GM12878 (cell line): ENCODE data around the gene FREM2. TPM values are rescaled to one million over a fixed set of nuclear protein-coding genes. Genes with fewer than 3 reads are reported as not detected.

Source experiments
- ATAC-seq: fragments of 200-7000 bp; cut with Tn5 transposase; 3 replicates; pipeline ENCODE4 v1.9.1; 2020; ENCODE audit warnings: mild to moderate bottlenecking, moderate library complexity
- BruUV-seq: library from RNA; stranded (reverse); fragments of 400-500 nt; replicated peaks from 2 replicates; lab custom pipeline; 2021; lab: Mats Ljungman, UMichigan
- CTCF ChIA-PET: fragments of 300-600 bp; sonication (Branson Sonifier 250); formaldehyde crosslinking; extraction: SDS; loops from one replicate; lab custom pipeline; 2021; ENCODE audit warnings: inconsistent platforms; lab: Yijun Ruan, JAX
- POLR2A ChIA-PET: fragments of 350-600 bp; formaldehyde crosslinking; extraction: SDS; loops from one replicate; lab custom pipeline; 2021; ENCODE audit warnings: inconsistent platforms; lab: Charles Lee
- RAD21 ChIA-PET: fragments of 300-600 bp; sonication (Branson Sonifier 250); formaldehyde crosslinking; loops from one replicate; lab custom pipeline; 2023; ENCODE audit warnings: antibody characterized with exemption; ENCODE audit not compliant: unreplicated experiment; lab: Charles Lee
- SMC1A ChIA-PET: fragments of 300-600 bp; sonication (Branson Sonifier 250); formaldehyde crosslinking; loops from one replicate; lab custom pipeline; 2023; ENCODE audit not compliant: unreplicated experiment, uncharacterized antibody; lab: Charles Lee
- DNase-seq: peaks from one replicate; pipeline ENCODE4 v3.0.0-alpha.2; 2011; ENCODE audit warnings: low read depth, low spot score
- FAIRE-seq: peaks from 3 replicates; lab custom pipeline; 2011; peaks lifted over from hg19 to GRCh38; lab: Jason Lieb, UNC
- H2AFZ ChIP-seq: 2 replicates; pipeline ENCODE4 v1.6.0; 2011; ENCODE audit warnings: low read depth, low read length, control low read depth; ENCODE audit not compliant: control insufficient read depth
- H3K27ac ChIP-seq: 2 replicates; pipeline ENCODE4 v1.5.1; 2011; ENCODE audit warnings: control low read depth; ENCODE audit not compliant: control insufficient read depth, insufficient read depth
- H3K27me3 ChIP-seq, 2 experiments: replicated peaks in 1 of 2; 2 replicates each; pipeline versions ENCODE4 v1.6.0 to v1.6.1; 2011; ENCODE audit warnings: low read length in 1 of 2; ENCODE audit not compliant: control insufficient read depth in 2 of 2, insufficient read depth in 2 of 2
- H3K36me3 ChIP-seq, 2 experiments: 2 replicates each; pipeline ENCODE4 v1.5.1; 2011; ENCODE audit warnings: low read length in 1 of 2; ENCODE audit not compliant: control insufficient read depth in 2 of 2, insufficient read depth in 2 of 2
- H3K4me1 ChIP-seq: 2 replicates; pipeline ENCODE4 v1.6.1; 2011; ENCODE audit warnings: mild to moderate bottlenecking, low read length, moderate library complexity, mixed read lengths; ENCODE audit not compliant: control insufficient read depth, insufficient read depth
- H3K4me2 ChIP-seq: 2 replicates; pipeline ENCODE4 v1.6.0; 2011; ENCODE audit warnings: control low read depth; ENCODE audit not compliant: control insufficient read depth, insufficient read depth
- H3K4me3 ChIP-seq: fragments of 200-600 bp; sonication (generic); 2 replicates; pipeline ENCODE4 v1.5.1; 2016
- H3K79me2 ChIP-seq: 2 replicates; pipeline ENCODE4 v1.6.0; 2011; ENCODE audit warnings: low read length; ENCODE audit not compliant: control insufficient read depth, insufficient read depth
- H3K9ac ChIP-seq: 2 replicates; pipeline ENCODE4 v1.8.0; 2011; ENCODE audit warnings: low read length, control low read depth, mixed read lengths; ENCODE audit not compliant: control insufficient read depth, insufficient read depth
- H3K9me3 ChIP-seq: replicated peaks from 3 replicates; pipeline ENCODE4 v1.5.1; 2011; ENCODE audit warnings: mild to moderate bottlenecking, low read length; ENCODE audit not compliant: control insufficient read depth, insufficient read depth
- H4K20me1 ChIP-seq: 2 replicates; pipeline ENCODE4 v1.6.0; 2011; ENCODE audit not compliant: control insufficient read depth, insufficient read depth
- BMI1 ChIP-seq: fragments of 450-650 bp; IDR thresholded peaks from 2 replicates; pipeline ENCODE4 v1.6.1; 2016; ENCODE audit warnings: mild to moderate bottlenecking, moderate library complexity, borderline replicate concordance
- E2F4 ChIP-seq: IDR thresholded peaks from 2 replicates; pipeline ENCODE4 v1.6.1; 2012; ENCODE audit warnings: low read depth, low read length, improper control_type of control experiment
- LARP7 ChIP-seq: fragments of 450-650 bp; IDR thresholded peaks from 2 replicates; pipeline ENCODE4 v1.6.1; 2017; ENCODE audit warnings: mild to moderate bottlenecking
- MEF2B ChIP-seq: fragments of 450-650 bp; IDR thresholded peaks from 2 replicates; pipeline ENCODE4 v1.6.1; 2018; ENCODE audit warnings: mild to moderate bottlenecking, moderate library complexity; ENCODE audit not compliant: partially characterized antibody, poor library complexity, severe bottlenecking
- PAX5 ChIP-seq: IDR thresholded peaks from 2 replicates; pipeline ENCODE4 v1.6.1; 2011; ENCODE audit warnings: low read depth, low read length, borderline replicate concordance
- TAF1 ChIP-seq: IDR thresholded peaks from 2 replicates; pipeline ENCODE4 v1.6.1; 2011; ENCODE audit warnings: mild to moderate bottlenecking, low read depth, low read length, borderline replicate concordance
- WGBS: methylation state at CpG from one replicate; pipeline ENCODE4 v1.1.6; 2016; ENCODE audit warnings: low lambda C conversion rate; ENCODE audit not compliant: insufficient replicate concordance, insufficient coverage; ENCODE audit errors: missing lambda C conversion rate; 5-methylcytosine and 5-hydroxymethylcytosine counted together
- in situ Hi-C: fragments of 300-500 bp; cut with MboI; formaldehyde crosslinking; loops from 9 replicates; pipeline ENCODE4 v1.14.3; 2018; ENCODE audit warnings: mixed read lengths
- intact Hi-C: fragments of 100-400 bp; cut with micrococcal nuclease; formaldehyde crosslinking; loops from one replicate; pipeline ENCODE4 v1.14.2; 2022; ENCODE audit not compliant: unreplicated experiment
- polyA plus RNA-seq, 11 experiments: library from polyadenylated mRNA; depleted of rRNA in 4 of 11; unstranded in 6 of 11; stranded (reverse) in 5 of 11; fragments of >200 nt; fragmentation: Nextera tagmentation in 4 of 11; fragmentation: Illumina TruSeq in 1 of 11; extraction: Ambion mirVana in 4 of 11; extraction: Trizol in 1 of 11; gene quantifications; 1 replicate in 1 of 11; 2 replicates in 10 of 11; pipeline versions ENCODE4 v1.2.1 to v1.2.3, GENCODE V29; 2011 to 2016; ENCODE audit warnings: inconsistent platforms in 2 of 11, missing spikeins in 2 of 11, low read depth in 1 of 11
- total RNA-seq, 4 experiments: library from RNA; depleted of rRNA in 3 of 4; stranded (reverse); fragments of >200 nt in 3 of 4; fragmentation: Illumina TruSeq in 1 of 4; extraction: Trizol in 1 of 4; gene quantifications; 2 replicates each; pipeline versions ENCODE4 v1.2.1 to v1.2.3, GENCODE V29; 2013 to 2021

The FREM2 gene
- total and polyA plus RNA-seq, 10 of the 15 experiments (the other 5 are each of a cell fraction or from before 2014, with no cell fraction given), result 0.02 to 0.12 (median 0.05) TPM; not detected in 2

- Histone ChIP-seq H3K4me1 (no peaks in the 10 kb centered on the region), H3K4me2 (no peak overlapping the region), H3K36me3 (no peaks in the 10 kb centered on the region), H3K79me2 (no peaks in the 10 kb centered on the region), H3K9ac (no peak overlapping the region), H3K4me3 (no peak overlapping the region), H2AFZ (no peak overlapping the region), H3K27me3 (no peaks in the 10 kb centered on the region), H3K27ac (no peak overlapping the region), H4K20me1 (no peaks in the 10 kb centered on the region), H3K9me3 (no peaks in the 10 kb centered on the region)
- FAIRE-seq (no peak), ATAC-seq (no peak), DNase-seq (no peak)
- in situ Hi-C loops, result no loop called here
- 0% methylated on average over 2 of the region's 2 CpGs for WGBS
- ChIA-PET CTCF (interaction anchor here (1.1 to 1.3 kb wide), 2 partner anchors 16 to 217 kb away, joined by 3 read pairs; no protein-coding TSS in a partner anchor), SMC1A (no interaction called here), POLR2A (no interaction called here), RAD21 (no interaction called here)
- no TSS peak for BruUV-seq
- no peak for TF ChIP-seq E2F4
- TF ChIP-seq MEF2B, result no peak
- intact Hi-C loops, result no loop called here
These were observed 30.2 kb upstream of the FREM2 start for GRCh38 chr13:38656699-38657098.

GRCh38 chr13:38657191-38657590, 29.7 kb upstream of the FREM2 start:
- intact Hi-C loops, result no loop called here
- SMC1A ChIA-PET, result no interaction called here
- Histone ChIP-seq H3K27me3 (no peaks in the 10 kb centered on the region), H3K4me1 (no peaks in the 10 kb centered on the region), H3K79me2 (no peaks in the 10 kb centered on the region), H3K4me2 (no peak overlapping the region), H3K4me3 (no peak overlapping the region), H3K27ac (no peak overlapping the region), H2AFZ (no peak overlapping the region), H3K9me3 (no peaks in the 10 kb centered on the region), H4K20me1 (no peaks in the 10 kb centered on the region), H3K9ac (no peak overlapping the region), H3K36me3 (no peaks in the 10 kb centered on the region)
- CTCF ChIA-PET, result interaction anchor here (1.3 kb wide), 1 partner anchor 16 kb away, joined by 3 read pairs; no protein-coding TSS in a partner anchor
- RAD21 ChIA-PET, result no interaction called here
- FAIRE-seq (no peak), DNase-seq (no peak), ATAC-seq (no peak)
- no TSS peak for BruUV-seq
- in situ Hi-C loops, result no loop called here
- POLR2A ChIA-PET, result no interaction called here
- 0% methylated on average over 1 of the region's 1 CpG for WGBS
- TF ChIP-seq E2F4 (no peak), LARP7 (no peak), TAF1 (no peak), BMI1 (no peak), PAX5 (no peak)
